Measurements from ENCODE around the gene PKN1. TPM values are rescaled to one million over a fixed set of nuclear protein-coding genes. Genes with fewer than 3 reads are reported as not detected.
A peak's percentile ranks its signal among the peaks of the same experiment; 100 is the strongest.

The PKN1 gene
- total and polyA plus RNA-seq, 9 of the 15 experiments (the other 6 are each of a cell fraction or from before 2014, with no cell fraction given) = 0.30 to 228 (median 77.5) TPM

GRCh38 chr19:14439014-14439413 is 5.9 kb downstream of the PKN1 start:
- Histone ChIP-seq H3K9ac (ENCODE audit: insufficient read depth in 1 of 2, low read depth in 2 of 2, low read length in 2 of 2) (peak overlapping the region in 1 of 2 experiments; percentile 82; a peak in 2 of 4 replicates), H3K79me2 (ENCODE audit: control insufficient read depth, insufficient read depth, low read length) (peaks cover 69% of the 10 kb centered on the region), H3K9me1 (ENCODE audit: control insufficient read depth, insufficient read depth, low read length) (no peaks in the 10 kb centered on the region), H3K36me3 (ENCODE audit: control insufficient read depth, insufficient read depth, low read length) (peaks cover 50% of the 10 kb centered on the region), H3K27me3 (ENCODE audit: control insufficient read depth in 2 of 2, insufficient read depth in 2 of 2, low read length in 2 of 2) (no peaks in the 10 kb centered on the region), H2AFZ (ENCODE audit: low read depth, low read length) (no peak overlapping the region), H3K4me2 (ENCODE audit: insufficient read depth, low read length) (peak overlapping the region; percentile 29), H4K20me1 (replicated peaks; ENCODE audit: control insufficient read depth, insufficient read depth, low read length) (peaks cover 3% of the 10 kb centered on the region; the same call in 1 of the 2 replicates), H3K4me1 (replicated peaks in 1 of 2; ENCODE audit: control insufficient read depth in 2 of 2, insufficient read depth in 2 of 2, low read length in 2 of 2) (peaks cover 26 to 49% of the 10 kb centered on the region in 2 experiments), H3K4me3 (no peak overlapping the region), H3K9me3 (replicated peaks; ENCODE audit: control insufficient read depth, insufficient read depth, low read depth, low read length) (no peaks in the 10 kb centered on the region; the same call in 1 of the 2 replicates), H3K27ac (ENCODE audit: extremely low read depth, low read depth, low read length) (peak overlapping the region; percentile 47; the same call in 1 of the 3 replicates)
- FAIRE-seq = no peak
- intact Hi-C loops (cut with micrococcal nuclease) = loop anchor here (10.0 kb wide), 1 partner anchor 116 kb away; no protein-coding TSS in a partner anchor
- in situ Hi-C loops (cut with MboI) = no loop called here
- no peak for DNase-seq (ENCODE audit: extremely low read depth in 1 of 4, low spot score in 3 of 4)
- no TSS peak for BruUV-seq (replicated peaks)
- ChIA-PET POLR2A (interaction anchor here (0.9 to 1.0 kb wide), 2 partner anchors 11 to 19 kb away, joined by 3 to 5 read pairs; no protein-coding TSS in a partner anchor), CTCF (ENCODE audit: low intra/inter-chr PET ratio) (no interaction called here)
- WGBS (ENCODE audit: insufficient coverage, low coverage, missing lambda C conversion rate) = 65% methylated on average over 8 of the region's 9 CpGs
- 0 out of 2 replicates have a peak, but pooled peaks have one; percentile 1 for TF ChIP-seq RBFOX2 (IDR thresholded peaks at IDR 0.05; ENCODE audit: low read depth, low read length)
- no peak for TF ChIP-seq ZNF695 (CRISPR knock-in tag; IDR thresholded peaks at IDR 0.05)
- no peak for TF ChIP-seq GABPA (tag; conservative IDR thresholded peaks at IDR 0.05; ENCODE audit: low read depth)
- TF ChIP-seq, protein P1, sequence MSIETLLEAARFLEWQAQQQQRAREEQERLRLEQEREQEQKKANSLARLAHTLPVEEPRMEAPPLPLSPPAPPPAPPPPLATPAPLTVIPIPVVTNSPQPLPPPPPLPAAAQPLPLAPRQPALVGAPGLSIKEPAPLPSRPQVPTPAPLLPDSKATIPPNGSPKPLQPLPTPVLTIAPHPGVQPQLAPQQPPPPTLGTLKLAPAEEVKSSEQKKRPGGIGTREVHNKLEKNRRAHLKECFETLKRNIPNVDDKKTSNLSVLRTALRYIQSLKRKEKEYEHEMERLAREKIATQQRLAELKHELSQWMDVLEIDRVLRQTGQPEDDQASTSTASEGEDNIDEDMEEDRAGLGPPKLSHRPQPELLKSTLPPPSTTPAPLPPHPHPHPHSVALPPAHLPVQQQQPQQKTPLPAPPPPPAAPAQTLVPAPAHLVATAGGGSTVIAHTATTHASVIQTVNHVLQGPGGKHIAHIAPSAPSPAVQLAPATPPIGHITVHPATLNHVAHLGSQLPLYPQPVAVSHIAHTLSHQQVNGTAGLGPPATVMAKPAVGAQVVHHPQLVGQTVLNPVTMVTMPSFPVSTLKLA (conservative IDR thresholded peaks at IDR 0.05) = no peak
- no peak for TF ChIP-seq ZNF707 (CRISPR knock-in tag; conservative IDR thresholded peaks at IDR 0.05)
- no peak for TF ChIP-seq GTF2E2 (tag; IDR thresholded peaks at IDR 0.05)
- no peak for TF ChIP-seq MXI1 (IDR thresholded peaks at IDR 0.05; ENCODE audit: low read depth, low read length)
- TF ChIP-seq, protein P2, sequence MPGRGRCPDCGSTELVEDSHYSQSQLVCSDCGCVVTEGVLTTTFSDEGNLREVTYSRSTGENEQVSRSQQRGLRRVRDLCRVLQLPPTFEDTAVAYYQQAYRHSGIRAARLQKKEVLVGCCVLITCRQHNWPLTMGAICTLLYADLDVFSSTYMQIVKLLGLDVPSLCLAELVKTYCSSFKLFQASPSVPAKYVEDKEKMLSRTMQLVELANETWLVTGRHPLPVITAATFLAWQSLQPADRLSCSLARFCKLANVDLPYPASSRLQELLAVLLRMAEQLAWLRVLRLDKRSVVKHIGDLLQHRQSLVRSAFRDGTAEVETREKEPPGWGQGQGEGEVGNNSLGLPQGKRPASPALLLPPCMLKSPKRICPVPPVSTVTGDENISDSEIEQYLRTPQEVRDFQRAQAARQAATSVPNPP (IDR thresholded peaks at IDR 0.05; ENCODE audit: borderline replicate concordance, insufficient read depth, insufficient read length) = no peak
- no peak for TF ChIP-seq TEAD1 (CRISPR knock-in tag; IDR thresholded peaks at IDR 0.05)
- TF ChIP-seq RBM17 (IDR thresholded peaks at IDR 0.05; ENCODE audit: borderline replicate concordance, low read depth, low read length) = no peak
- TF ChIP-seq POLR2G (IDR thresholded peaks at IDR 0.05; ENCODE audit: low read depth, low read length) = peak; percentile 20; the same call in 1 of the 2 replicates
- no peak for TF ChIP-seq ZC3H4 (CRISPR knock-in tag; IDR thresholded peaks at IDR 0.05; ENCODE audit: borderline replicate concordance)
- TF ChIP-seq CXXC5 (CRISPR knock-in tag; IDR thresholded peaks at IDR 0.05) = no peak
- no peak for ATAC-seq
